Tibial artery (tissue), 4 donors: ENCODE measurements around the gene SEC16B.

Experiments used
- DNase-seq, 2 donors: peaks; one replicate each; pipeline ENCODE4 v3.0.0-alpha.2; 2019
- H3K27ac ChIP-seq, 2 donors: fragments of 200-600 bp; sonication (generic) in 1 of 2; 1 replicate in 1 of 2; 2 replicates in 1 of 2; pipeline ENCODE4 v1.5.1; 2018 to 2019; ENCODE audit warnings: mild to moderate bottlenecking in 1 of 2
- H3K27me3 ChIP-seq, 2 donors: fragments of 200-600 bp; sonication (generic) in 1 of 2; one replicate each; pipeline versions ENCODE4 v1.5.1 to v1.6.0; 2016 to 2019
- H3K36me3 ChIP-seq, 3 donors: fragments of 200-600 bp; sonication (generic) in 2 of 3; one replicate each; pipeline ENCODE4 v1.5.1; 2016 to 2019; ENCODE audit warnings: mild to moderate bottlenecking in 2 of 3
- H3K4me1 ChIP-seq, 4 donors: fragments of 200-600 bp; sonication (generic) in 2 of 4; 1 replicate in 3 of 4; 2 replicates in 1 of 4; pipeline ENCODE4 v1.5.1; 2016 to 2019
- H3K4me3 ChIP-seq, 2 donors: fragments of 200-600 bp; sonication (generic) in 1 of 2; 1 replicate in 1 of 2; 2 replicates in 1 of 2; pipeline ENCODE4 v1.5.1; 2018 to 2019; ENCODE audit warnings: mild to moderate bottlenecking in 2 of 2
- H3K9me3 ChIP-seq, 3 donors: fragments of 200-600 bp; sonication (generic) in 1 of 3; one replicate each; pipeline ENCODE4 v1.5.1; 2016 to 2019
- CTCF ChIP-seq, 2 experiments: fragments of 200-600 bp in 1 of 2; fragments of 450-650 bp in 1 of 2; IDR thresholded peaks; one replicate each; pipeline ENCODE4 v1.5.1; 2017 to 2019; ENCODE audit warnings: antibody characterized with exemption in 2 of 2, mild to moderate bottlenecking in 1 of 2, moderate library complexity in 1 of 2
- intact Hi-C: fragments of 100-400 bp; cut with DNase I; formaldehyde crosslinking; loops from one replicate; pipeline ENCODE4 v1.15.0; 2023; ENCODE audit warnings: low total_unique reads

The SEC16B gene

DNA sequence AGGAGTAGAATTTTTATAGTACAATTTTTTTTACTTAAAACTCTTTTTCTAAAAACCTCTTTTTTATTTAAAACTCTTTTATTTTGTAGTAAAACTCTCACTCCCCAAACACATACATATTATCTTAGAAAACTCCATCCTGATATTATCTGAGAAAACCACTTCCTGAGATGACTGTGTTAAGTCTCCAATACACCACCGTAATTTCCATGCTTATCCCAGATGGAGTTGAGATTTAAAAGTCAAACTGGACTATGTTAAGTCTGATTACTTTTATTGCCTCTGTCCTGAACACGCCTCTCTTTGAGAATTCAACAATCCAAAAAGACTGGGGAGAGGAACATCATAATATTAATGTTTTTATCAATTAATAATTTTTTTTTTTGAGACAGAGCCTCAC, 3.7 kb downstream of the SEC16B start:
- intact Hi-C loops, result no loop called here

GRCh38 chr1:177965293-177965692, 4.6 kb downstream of the SEC16B start:
- Histone ChIP-seq H3K4me1 (no peaks in the 10 kb centered on the region), H3K27ac (no peak overlapping the region), H3K9me3 (no peaks in the 10 kb centered on the region), H3K27me3 (no peaks in the 10 kb centered on the region), H3K36me3 (peaks cover 18 to 71% (median 45%) of the 10 kb centered on the region in 3 donors), H3K4me3 (no peak overlapping the region)
- no peak for TF ChIP-seq CTCF (IDR thresholded peaks at IDR 0.05)
- intact Hi-C loops, result no loop called here
- DNase-seq, result no peak

More for the DNA sequence above, 3.7 kb downstream of the SEC16B start:
- Histone ChIP-seq H3K27ac (no peak overlapping the region), H3K27me3 (no peaks in the 10 kb centered on the region), H3K9me3 (no peaks in the 10 kb centered on the region), H3K4me3 (no peak overlapping the region), H3K4me1 (no peaks in the 10 kb centered on the region), H3K36me3 (peaks cover 18 to 63% (median 40%) of the 10 kb centered on the region in 3 donors)
- TF ChIP-seq CTCF (IDR thresholded peaks at IDR 0.05), result no peak
- no peak for DNase-seq

- Histone ChIP-seq H3K27ac (no peak overlapping the region), H3K36me3 (peaks cover 18 to 65% (median 45%) of the 10 kb centered on the region in 3 donors), H3K9me3 (no peaks in the 10 kb centered on the region), H3K4me1 (no peaks in the 10 kb centered on the region), H3K27me3 (no peaks in the 10 kb centered on the region), H3K4me3 (no peak overlapping the region)
- no peak for TF ChIP-seq CTCF (IDR thresholded peaks at IDR 0.05)
- intact Hi-C loops, result no loop called here
- no peak for DNase-seq
Observed at GRCh38 chr1:177964336-177964735, 5.5 kb downstream of the SEC16B start.

GRCh38 chr1:177960939-177961622, 8.8 kb downstream of the SEC16B start:
- Histone ChIP-seq H3K27ac (no peak overlapping the region), H3K4me3 (no peak overlapping the region), H3K36me3 (peaks cover 10 to 63% (median 40%) of the 10 kb centered on the region in 3 donors), H3K4me1 (no peaks in the 10 kb centered on the region), H3K9me3 (no peaks in the 10 kb centered on the region), H3K27me3 (no peaks in the 10 kb centered on the region)
- no peak for TF ChIP-seq CTCF (IDR thresholded peaks at IDR 0.05)
- intact Hi-C loops, result no loop called here
- no peak for DNase-seq

DNA sequence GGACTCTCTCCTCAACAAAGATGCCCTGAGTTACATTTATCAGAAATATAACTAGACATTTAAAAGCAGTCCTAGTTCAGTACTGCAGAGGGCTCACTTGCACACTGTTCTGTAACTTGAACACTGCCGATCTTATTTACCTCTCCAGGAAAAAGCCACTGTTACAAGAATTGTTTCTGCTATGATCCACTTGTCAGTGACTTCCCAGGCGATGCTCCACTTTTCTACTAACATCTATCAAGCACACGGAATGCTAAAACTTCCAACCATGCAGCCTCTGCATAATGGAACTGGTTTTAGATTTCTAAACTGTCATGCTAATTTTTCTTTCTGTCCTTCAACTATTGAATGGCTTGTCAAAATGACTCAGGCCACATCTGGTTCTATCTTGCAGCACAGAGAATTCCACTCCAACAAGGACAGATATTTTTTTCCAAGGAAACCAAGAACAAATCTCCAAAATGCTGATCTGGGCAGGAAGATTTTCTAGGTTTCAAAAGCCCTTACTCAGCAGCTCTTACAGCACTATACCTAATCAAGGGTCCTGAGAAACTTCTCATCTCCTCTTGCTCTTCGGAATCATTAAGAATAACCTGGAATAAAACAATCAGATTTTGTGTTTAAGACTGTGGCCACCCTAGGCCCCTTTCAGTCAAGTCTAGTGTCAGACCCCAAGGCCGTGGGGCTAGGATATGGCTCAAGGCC, 9.9 kb downstream of the SEC16B start:
- intact Hi-C loops, result no loop called here
- DNase-seq, result no peak
- H3K9me3 ChIP-seq, result no peaks in the 10 kb centered on the region
- no peak overlapping the region for H3K27ac ChIP-seq
- H3K4me1 ChIP-seq, result no peaks in the 10 kb centered on the region
- H3K4me3 ChIP-seq, result no peak overlapping the region
- H3K27me3 ChIP-seq, result no peaks in the 10 kb centered on the region
- peaks cover 5 to 57% (median 43%) of the 10 kb centered on the region in 3 donors for H3K36me3 ChIP-seq
- TF ChIP-seq CTCF (IDR thresholded peaks at IDR 0.05), result no peak
